HG02571 (cell line): ENCODE results near the gene KIF27.
"Not testable (repeated sequence)": the region's sequence is repeated elsewhere in the genome, so short reads cannot be mapped to it uniquely, and the experiment has no call there.

Experiments
- ATAC-seq: cut with Tn5 transposase; IDR thresholded peaks from one replicate; pipeline ENCODE4 v1.9.1; 2021; ENCODE audit warnings: mild to moderate bottlenecking, moderate library complexity; ENCODE audit not compliant: unreplicated experiment

Gene KIF27, protein sequence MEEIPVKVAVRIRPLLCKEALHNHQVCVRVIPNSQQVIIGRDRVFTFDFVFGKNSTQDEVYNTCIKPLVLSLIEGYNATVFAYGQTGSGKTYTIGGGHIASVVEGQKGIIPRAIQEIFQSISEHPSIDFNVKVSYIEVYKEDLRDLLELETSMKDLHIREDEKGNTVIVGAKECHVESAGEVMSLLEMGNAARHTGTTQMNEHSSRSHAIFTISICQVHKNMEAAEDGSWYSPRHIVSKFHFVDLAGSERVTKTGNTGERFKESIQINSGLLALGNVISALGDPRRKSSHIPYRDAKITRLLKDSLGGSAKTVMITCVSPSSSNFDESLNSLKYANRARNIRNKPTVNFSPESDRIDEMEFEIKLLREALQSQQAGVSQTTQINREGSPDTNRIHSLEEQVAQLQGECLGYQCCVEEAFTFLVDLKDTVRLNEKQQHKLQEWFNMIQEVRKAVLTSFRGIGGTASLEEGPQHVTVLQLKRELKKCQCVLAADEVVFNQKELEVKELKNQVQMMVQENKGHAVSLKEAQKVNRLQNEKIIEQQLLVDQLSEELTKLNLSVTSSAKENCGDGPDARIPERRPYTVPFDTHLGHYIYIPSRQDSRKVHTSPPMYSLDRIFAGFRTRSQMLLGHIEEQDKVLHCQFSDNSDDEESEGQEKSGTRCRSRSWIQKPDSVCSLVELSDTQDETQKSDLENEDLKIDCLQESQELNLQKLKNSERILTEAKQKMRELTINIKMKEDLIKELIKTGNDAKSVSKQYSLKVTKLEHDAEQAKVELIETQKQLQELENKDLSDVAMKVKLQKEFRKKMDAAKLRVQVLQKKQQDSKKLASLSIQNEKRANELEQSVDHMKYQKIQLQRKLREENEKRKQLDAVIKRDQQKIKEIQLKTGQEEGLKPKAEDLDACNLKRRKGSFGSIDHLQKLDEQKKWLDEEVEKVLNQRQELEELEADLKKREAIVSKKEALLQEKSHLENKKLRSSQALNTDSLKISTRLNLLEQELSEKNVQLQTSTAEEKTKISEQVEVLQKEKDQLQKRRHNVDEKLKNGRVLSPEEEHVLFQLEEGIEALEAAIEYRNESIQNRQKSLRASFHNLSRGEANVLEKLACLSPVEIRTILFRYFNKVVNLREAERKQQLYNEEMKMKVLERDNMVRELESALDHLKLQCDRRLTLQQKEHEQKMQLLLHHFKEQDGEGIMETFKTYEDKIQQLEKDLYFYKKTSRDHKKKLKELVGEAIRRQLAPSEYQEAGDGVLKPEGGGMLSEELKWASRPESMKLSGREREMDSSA (N-terminal part only)

DNA sequence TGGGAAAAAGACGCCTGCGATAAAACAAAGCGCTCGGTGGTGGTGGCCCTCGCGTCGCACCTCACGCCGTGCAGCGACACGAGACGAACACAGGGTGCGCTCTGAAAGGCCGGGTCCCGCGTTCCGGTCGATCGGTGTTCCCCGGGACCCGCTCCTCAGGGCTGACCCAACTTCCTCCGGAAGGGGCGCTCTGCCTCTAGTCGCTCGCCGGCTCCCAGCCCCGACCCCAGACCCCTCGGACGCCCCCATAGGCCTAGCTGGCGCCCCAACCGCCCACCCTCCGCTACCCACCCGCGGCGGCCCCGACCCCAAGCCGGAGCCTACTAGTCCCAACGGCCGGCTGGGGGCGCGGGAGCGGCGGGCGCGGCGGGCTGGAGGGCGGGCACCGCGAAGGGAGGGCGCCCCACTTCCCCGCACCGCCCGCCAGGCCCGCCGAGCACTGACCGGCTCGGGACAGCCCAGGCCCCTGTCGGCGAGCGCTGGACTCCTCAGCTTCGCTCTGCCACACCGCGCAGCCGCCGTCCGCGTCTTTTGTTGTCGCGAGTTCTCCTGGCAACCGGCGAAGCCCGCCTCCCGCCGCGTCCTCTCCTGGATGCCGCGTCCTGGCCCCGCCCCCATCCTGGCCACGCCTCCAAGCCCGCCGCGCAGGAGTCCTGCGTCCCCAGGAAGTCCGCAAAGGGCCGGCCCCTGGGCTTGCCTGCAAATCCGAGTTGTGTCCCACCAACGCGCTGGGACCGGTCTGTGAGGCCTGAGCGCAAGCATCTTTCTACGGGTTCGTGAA, at the start of gene KIF27:
TSS of gene KIF27 (minus strand) at position 506 of the 781 bp plus-strand sequence. CDS start 5,841 bp downstream, outside the sequence.
- peak; percentile 95 for ATAC-seq

DNA sequence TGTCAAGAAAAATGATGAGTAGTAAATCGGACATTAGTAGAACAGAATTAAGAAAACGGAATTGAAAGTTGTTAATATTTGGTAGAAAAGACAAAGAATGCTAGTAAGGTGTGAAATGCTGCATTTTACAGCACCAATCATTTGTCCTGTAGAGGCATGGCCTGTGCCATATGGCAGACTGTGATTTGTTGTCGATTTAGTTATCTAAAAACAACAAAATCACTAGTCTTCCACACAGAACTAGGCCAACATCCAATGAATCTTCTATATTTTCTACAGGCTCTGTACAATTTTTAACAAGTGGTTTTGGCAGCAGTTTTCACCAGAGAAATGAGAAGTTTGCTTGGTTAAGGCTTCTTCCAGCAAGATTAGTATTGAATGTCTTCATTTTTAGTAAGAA, 48.4 kb upstream of the KIF27 start:
- ATAC-seq, result no peak

GRCh38 chr9:83967073-83967472, 45.8 kb upstream of the KIF27 start:
- ATAC-seq, result no peak

GRCh38 chr9:83966209-83966582, 45.0 kb upstream of the KIF27 start:
- no peak for ATAC-seq

GRCh38 chr9:83965350-83966208, 44.3 kb upstream of the KIF27 start:
- ATAC-seq, result no peak

- no peak for ATAC-seq
Observed at GRCh38 chr9:83964973-83965349, 43.7 kb upstream of the KIF27 start.

- ATAC-seq, result no peak
Observed at GRCh38 chr9:83962165-83962564, 40.9 kb upstream of the KIF27 start.

- ATAC-seq, result no peak
Observed at GRCh38 chr9:83960991-83961390, 39.8 kb upstream of the KIF27 start.

DNA sequence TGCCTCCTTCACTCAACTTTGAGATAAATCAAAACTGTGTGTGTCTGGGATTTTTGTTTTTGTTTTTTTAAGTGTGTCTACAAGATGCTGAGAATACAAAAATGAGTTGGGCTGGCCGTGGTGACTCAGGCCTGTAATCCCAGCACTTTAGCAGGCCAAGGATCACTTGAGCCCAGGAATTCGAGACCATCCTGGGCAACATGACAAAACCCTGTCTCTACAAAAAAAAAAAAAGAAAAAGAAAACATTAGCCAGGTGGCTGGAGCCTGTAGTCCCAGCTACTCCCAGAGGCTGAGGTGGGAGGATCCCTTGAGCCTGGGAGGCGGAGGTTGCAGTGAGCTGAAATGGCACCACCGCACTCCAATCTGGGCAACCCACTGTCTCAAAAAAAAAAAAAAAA, 37.8 kb upstream of the KIF27 start:
- ATAC-seq, result no peak

GRCh38 chr9:83957248-83957513, 35.9 kb upstream of the KIF27 start:
- no peak for ATAC-seq

DNA sequence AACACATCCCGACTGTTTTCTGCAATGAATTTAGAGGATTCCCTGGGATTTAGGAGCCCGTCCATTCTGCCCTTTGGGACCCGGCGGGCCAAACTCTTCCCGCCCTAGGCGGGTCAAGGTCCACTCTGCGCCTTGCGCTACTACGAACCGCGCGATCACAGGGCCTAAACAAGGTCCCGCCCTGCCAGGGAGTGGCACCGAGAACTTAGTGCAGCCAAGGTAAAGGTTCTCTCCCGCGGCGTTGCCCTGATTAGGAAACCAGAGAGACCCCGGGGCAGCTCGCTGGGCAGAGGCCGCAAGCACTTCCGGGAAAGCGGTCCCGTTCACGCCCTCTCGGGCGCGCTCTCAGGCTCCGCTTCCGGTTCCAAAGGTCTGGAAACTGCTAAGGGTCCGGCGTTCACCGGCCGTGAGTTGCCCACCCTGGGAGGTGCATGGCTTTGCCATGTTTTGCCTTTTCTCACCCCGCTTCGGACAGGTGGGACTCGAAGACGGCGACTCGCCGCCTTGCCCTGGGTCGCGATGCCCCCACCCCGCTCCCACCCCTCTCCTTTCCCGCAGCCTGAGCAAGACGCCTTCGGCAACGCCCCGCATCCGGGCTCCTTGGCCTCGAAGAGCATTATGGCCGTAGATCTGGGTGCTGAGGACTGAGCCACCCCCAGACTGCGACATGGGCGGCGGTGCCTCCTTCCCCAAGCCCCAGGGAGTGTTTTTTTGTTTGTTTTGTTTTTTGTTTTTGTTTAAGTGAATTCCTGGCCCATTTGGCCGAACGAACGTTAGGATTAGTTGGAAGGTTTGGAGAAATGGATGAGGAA, 35.4 kb upstream of the KIF27 start:
- peak; percentile 86 for ATAC-seq

DNA sequence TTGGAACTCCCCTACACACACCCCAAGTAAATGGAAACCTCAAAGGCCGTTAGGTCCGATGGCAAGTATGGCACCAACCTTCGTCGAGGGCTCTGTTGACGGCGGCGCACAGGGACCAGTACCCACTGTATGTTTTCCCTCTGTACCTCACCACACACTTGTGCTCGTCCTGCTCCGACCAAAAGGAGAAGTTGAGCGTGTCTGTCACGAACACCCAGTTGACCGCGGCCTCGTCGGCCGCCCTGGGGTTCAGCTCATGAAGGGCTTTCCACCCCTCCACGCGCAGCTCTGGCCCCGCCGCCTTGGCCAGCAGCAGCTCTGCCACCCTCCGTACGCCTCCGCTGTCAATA, 34.8 kb upstream of the KIF27 start:
- ATAC-seq, result peak; percentile 51

GRCh38 chr9:83948096-83948495, 26.9 kb upstream of the KIF27 start:
- ATAC-seq, result not testable (repeated sequence)

DNA sequence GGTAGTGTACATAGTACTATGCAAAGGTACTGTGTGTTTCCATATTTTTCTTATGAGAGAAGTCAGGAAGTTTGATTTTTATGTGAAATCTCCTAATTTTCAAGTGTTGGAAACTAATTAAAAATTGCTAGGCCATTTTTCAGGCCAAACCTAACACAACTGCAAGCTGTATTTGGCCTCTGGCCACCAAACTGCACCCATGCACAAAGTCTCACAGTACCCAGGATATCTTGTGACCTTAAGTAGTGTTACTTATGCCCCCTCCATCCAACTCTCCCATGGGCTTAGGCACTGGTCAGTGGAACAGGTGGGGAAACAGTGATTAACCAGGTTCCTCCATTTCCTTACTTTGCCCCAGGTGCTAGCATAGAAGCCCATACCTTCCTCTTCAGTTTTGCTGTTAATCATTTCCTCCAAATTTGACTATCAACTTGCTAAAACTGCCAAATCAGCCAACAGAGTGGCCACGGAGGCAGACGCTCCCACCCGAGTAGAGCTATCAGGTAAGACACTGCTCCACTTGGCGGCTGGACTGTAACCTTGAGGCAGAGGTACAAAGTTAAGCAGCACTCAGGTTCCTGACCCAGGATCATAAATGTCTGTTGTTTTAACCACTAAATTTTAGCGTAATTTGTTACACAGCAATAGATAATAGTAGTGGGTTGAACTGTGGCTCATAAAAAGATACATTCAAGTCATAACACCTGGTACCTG, 19.5 kb upstream of the KIF27 start:
- no peak for ATAC-seq

DNA sequence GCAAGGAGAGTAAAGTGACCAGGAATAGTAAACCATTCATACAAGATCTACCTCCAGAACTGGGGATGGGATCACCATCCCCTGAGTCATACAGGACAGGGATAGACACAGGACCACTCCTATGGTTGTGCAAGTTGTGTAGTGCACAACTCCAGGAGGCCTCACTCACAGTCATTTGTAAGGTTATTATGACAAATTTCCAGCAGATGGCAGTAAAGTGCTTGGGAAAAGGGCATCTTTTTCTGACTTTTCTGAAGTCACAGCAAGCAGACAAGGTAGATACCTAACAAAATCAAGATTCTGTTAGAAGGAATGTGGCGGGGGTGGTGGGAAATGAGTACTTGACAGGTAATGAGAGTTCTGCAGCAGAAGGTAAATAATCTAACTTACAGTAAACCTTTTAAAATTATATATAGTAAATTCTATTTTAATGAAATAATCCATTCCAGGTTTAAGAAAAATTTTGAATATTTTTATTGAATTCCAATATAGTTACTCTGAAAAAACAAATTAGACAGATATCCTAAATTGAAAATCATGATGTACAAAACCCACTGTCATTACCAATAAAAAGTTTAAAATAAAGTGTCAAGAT, 16.7 kb upstream of the KIF27 start:
- no peak for ATAC-seq

- ATAC-seq, result no peak
Observed at GRCh38 chr9:83936523-83936922, 15.3 kb upstream of the KIF27 start.

- no peak for ATAC-seq
Observed at GRCh38 chr9:83935276-83935935, 14.2 kb upstream of the KIF27 start.
